GM06990 (cell line): ENCODE results near the gene ADSS1.

Experiments used
- DNase-seq: peaks from one replicate; pipeline ENCODE4 v3.0.0-alpha.2; 2011; ENCODE audit not compliant: insufficient read length; ENCODE audit errors: extremely low read depth
- H3K27me3 ChIP-seq: replicated peaks from 2 replicates; pipeline ENCODE4 v1.6.0; 2011; ENCODE audit warnings: low read length; ENCODE audit not compliant: control insufficient read depth, insufficient read depth
- H3K36me3 ChIP-seq: 2 replicates; pipeline ENCODE4 v1.5.1; 2011; ENCODE audit warnings: low read length; ENCODE audit not compliant: control insufficient read depth, insufficient read depth
- H3K4me3 ChIP-seq: replicated peaks from 2 replicates; pipeline ENCODE4 v1.5.1; 2011; ENCODE audit warnings: low read depth, mild to moderate bottlenecking, control low read depth, low read length
- CTCF ChIP-seq: IDR thresholded peaks from 2 replicates; pipeline ENCODE4 v1.5.1; 2011; ENCODE audit warnings: low read length, control low read depth, mild to moderate bottlenecking, inconsistent platforms; ENCODE audit not compliant: insufficient read depth, poor library complexity, severe bottlenecking

The ADSS1 gene

DNA sequence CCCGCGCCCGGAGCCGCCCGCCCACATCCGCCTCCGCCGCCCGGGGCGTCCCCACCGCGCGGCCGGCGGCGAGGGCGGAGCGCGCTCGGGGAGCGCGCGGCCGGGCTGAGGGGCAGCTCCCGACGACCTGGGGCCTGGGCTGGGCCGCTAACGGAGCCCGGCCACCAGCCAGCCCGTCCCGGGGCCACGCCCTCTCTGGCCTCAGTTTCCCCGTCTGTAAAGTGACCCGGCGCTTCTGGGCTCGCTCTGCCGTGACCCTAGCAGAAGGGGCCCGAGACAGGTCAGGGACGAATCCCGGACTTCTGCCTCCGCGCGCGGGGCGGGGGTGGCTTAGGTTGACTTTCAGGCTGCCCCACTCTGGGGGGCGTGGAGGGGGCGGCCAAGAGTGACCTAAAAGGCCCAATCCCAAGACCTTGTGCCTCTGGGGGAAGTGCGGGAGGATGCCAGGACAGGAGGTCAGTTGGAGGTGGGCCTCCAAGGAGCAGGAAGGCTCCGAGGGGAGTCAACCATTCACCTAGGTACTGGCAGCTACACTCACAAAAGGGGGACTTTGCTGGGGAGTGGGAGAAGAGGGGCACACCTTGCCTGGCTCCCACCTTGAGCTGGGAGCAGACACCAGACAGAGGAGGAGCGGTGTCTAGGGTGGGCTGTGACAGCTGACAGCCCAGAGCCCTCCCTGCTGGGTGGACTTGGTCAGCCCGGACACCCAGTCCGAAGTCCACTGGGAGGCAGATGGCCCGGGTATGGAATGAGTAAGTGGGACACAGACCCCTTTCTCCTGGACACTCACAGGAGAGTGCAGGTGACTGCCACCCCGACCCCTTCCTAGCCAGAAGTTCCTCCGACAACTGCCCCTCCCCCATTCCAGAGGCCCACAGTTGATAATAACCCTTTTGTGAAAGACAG, 72.0 kb downstream of the ADSS1 start:
- peak; percentile 67 for DNase-seq
- TF ChIP-seq CTCF, result no peak
- H3K4me3 ChIP-seq, result peak overlapping the region; percentile 57
- H3K27me3 ChIP-seq, result peaks cover 1% of the 10 kb centered on the region; the same call in 1 of the 2 replicates
- peaks cover 6% of the 10 kb centered on the region for H3K36me3 ChIP-seq

DNA sequence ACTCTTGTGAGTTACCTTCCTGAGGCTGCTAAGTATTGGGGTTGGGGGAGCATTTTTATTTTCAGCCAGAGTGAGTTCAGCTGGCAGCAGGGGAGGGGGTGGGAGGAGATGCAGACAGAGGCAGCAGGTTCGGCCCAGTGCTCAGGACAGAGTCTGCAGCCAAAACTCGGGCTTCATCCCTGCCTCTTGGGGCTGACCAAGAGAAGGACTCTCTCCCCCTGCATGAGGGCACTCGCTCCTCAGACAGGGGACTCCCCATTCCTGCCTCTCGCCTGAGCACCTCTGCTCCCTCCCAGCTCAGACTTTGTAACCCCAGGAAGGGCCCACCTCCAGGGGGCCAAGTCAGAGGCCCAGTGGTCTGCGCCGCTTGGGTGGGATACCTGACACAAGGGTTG, 72.7 kb downstream of the ADSS1 start:
- no peak for DNase-seq
- H3K27me3 ChIP-seq, result peaks cover 1% of the 10 kb centered on the region; the same call in 1 of the 2 replicates
- no peak for TF ChIP-seq CTCF
- peaks cover 3% of the 10 kb centered on the region for H3K36me3 ChIP-seq
- H3K4me3 ChIP-seq, result no peak overlapping the region
